SU-DHL-6 (cell line): ENCODE measurements around the gene NEUROD2.

Experiments used
- EZH2phosphoT487 ChIP-seq: fragments of 200-600 bp; sonication (generic), shearing (Covaris generic); conservative IDR thresholded peaks from 2 replicates; pipeline ENCODE4 v1.6.1; 2018; ENCODE audit warnings: mild to moderate bottlenecking, antibody characterized with exemption, low read length, moderate library complexity, mixed read lengths
- TF ChIP-seq, protein P1 (sequence below): fragments of 200-600 bp; sonication (generic); IDR thresholded peaks from one replicate; pipeline ENCODE4 v1.5.1; 2017; ENCODE audit warnings: antibody characterized with exemption, mild to moderate bottlenecking, low read length, moderate library complexity; ENCODE audit not compliant: insufficient read depth, poor library complexity, severe bottlenecking

DNA sequence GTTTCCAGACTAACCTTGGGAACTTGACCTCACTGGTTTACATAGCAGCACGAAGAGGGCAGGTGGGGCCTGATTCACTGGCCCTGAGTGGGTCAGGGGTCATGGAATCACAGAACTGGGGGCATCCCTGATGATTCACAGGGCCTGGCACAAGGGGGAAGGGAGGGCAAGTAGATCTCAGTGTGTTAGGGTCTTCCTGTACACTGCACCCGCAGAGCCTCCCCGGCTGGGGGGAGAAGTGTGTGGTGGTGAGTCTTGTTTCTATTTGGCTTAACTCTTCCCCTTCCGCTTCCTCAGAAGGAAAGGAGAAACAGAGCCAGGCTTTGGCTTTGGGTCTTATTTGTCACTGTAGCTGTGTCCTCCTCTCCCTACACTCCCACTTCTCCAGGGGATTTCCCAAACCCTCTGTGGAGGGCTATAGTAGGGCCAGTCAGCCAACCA is 32.9 kb upstream of the NEUROD2 start:
- TF ChIP-seq, protein P1, sequence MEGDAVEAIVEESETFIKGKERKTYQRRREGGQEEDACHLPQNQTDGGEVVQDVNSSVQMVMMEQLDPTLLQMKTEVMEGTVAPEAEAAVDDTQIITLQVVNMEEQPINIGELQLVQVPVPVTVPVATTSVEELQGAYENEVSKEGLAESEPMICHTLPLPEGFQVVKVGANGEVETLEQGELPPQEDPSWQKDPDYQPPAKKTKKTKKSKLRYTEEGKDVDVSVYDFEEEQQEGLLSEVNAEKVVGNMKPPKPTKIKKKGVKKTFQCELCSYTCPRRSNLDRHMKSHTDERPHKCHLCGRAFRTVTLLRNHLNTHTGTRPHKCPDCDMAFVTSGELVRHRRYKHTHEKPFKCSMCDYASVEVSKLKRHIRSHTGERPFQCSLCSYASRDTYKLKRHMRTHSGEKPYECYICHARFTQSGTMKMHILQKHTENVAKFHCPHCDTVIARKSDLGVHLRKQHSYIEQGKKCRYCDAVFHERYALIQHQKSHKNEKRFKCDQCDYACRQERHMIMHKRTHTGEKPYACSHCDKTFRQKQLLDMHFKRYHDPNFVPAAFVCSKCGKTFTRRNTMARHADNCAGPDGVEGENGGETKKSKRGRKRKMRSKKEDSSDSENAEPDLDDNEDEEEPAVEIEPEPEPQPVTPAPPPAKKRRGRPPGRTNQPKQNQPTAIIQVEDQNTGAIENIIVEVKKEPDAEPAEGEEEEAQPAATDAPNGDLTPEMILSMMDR = no peak
- no peak for TF ChIP-seq EZH2phosphoT487
